Neutrophil (primary cell): ENCODE results near the gene ST14.

Source experiments
- H3K27ac ChIP-seq: fragments of 200-600 bp; sonication (generic); 2 replicates; pipeline ENCODE4 v1.5.1; 2016; ENCODE audit warnings: mild to moderate bottlenecking, moderate library complexity
- H3K27me3 ChIP-seq: fragments of 200-600 bp; sonication (generic); 2 replicates; pipeline ENCODE4 v1.6.0; 2016; ENCODE audit warnings: mild to moderate bottlenecking
- H3K36me3 ChIP-seq: fragments of 200-600 bp; sonication (generic); 2 replicates; pipeline ENCODE4 v1.5.1; 2017
- H3K4me1 ChIP-seq, 2 experiments: fragments of 200-600 bp in 1 of 2; sonication (generic) in 1 of 2; 1 replicate in 1 of 2; 2 replicates in 1 of 2; pipeline versions ENCODE4 v1.5.1 to v1.6.1; 2013 to 2016; ENCODE audit warnings: low read depth in 1 of 2, low read length in 1 of 2, mild to moderate bottlenecking in 1 of 2, moderate library complexity in 1 of 2; ENCODE audit not compliant: control insufficient read depth in 1 of 2, insufficient read depth in 1 of 2
- H3K4me3 ChIP-seq, 2 experiments: fragments of 200-600 bp in 1 of 2; sonication (generic) in 1 of 2; 1 replicate in 1 of 2; 2 replicates in 1 of 2; pipeline ENCODE4 v1.5.1; 2013 to 2016; ENCODE audit warnings: low read depth in 1 of 2, low read length in 1 of 2, mild to moderate bottlenecking in 1 of 2, moderate library complexity in 1 of 2
- H3K9me3 ChIP-seq: fragments of 200-600 bp; sonication (generic); 2 replicates; pipeline ENCODE4 v1.5.1; 2016
- CTCF ChIP-seq: fragments of 200-600 bp; sonication (generic); IDR thresholded peaks from 2 replicates; pipeline ENCODE4 v1.5.1; 2016; ENCODE audit warnings: antibody characterized with exemption

ST14 gene

GRCh38 chr11:130183878-130184610 is 24.5 kb downstream of the ST14 start:
- no peak for TF ChIP-seq CTCF
- H3K4me3 ChIP-seq: no peak overlapping the region

GRCh38 chr11:130187096-130187495 is 27.5 kb downstream of the ST14 start:
- Histone ChIP-seq H3K9me3 (no peaks in the 10 kb centered on the region), H3K4me1 (no peaks in the 10 kb centered on the region), H3K4me3 (no peak overlapping the region), H3K27ac (no peak overlapping the region), H3K36me3 (no peaks in the 10 kb centered on the region), H3K27me3 (no peaks in the 10 kb centered on the region)
- no peak for TF ChIP-seq CTCF

More at GRCh38 chr11:130183878-130184610, 24.5 kb downstream of the ST14 start:
- Histone ChIP-seq H3K4me1 (no peaks in the 10 kb centered on the region), H3K27me3 (no peaks in the 10 kb centered on the region), H3K36me3 (no peaks in the 10 kb centered on the region), H3K9me3 (no peaks in the 10 kb centered on the region), H3K27ac (no peak overlapping the region)

GRCh38 chr11:130188047-130188446 is 28.5 kb downstream of the ST14 start:
- TF ChIP-seq CTCF: no peak
- H3K27ac ChIP-seq: no peak overlapping the region

GRCh38 chr11:130188585-130189347 is 29.2 kb downstream of the ST14 start:
- no peaks in the 10 kb centered on the region for H3K9me3 ChIP-seq

More at GRCh38 chr11:130188047-130188446, 28.5 kb downstream of the ST14 start:
- H3K4me3 ChIP-seq: no peak overlapping the region
- no peaks in the 10 kb centered on the region for H3K9me3 ChIP-seq
- H3K36me3 ChIP-seq: no peaks in the 10 kb centered on the region
- H3K27me3 ChIP-seq: no peaks in the 10 kb centered on the region
- H3K4me1 ChIP-seq: no peaks in the 10 kb centered on the region

More at GRCh38 chr11:130188585-130189347, 29.2 kb downstream of the ST14 start:
- Histone ChIP-seq H3K27me3 (no peaks in the 10 kb centered on the region), H3K4me1 (no peaks in the 10 kb centered on the region), H3K4me3 (no peak overlapping the region), H3K27ac (no peak overlapping the region), H3K36me3 (no peaks in the 10 kb centered on the region)
- TF ChIP-seq CTCF: no peak
